ENCODE data around the gene RUNX2.

Gene RUNX2

GRCh38 chr6:45478240-45478639 lies 150.1 kb downstream of the RUNX2 start:
- no peak for DNase-seq (ENCODE audit: extremely low read depth, low read depth)
- no peak for TF ChIP-seq CTCF (IDR thresholded peaks at IDR 0.05; ENCODE audit: low read depth, low read length)

GRCh38 chr6:45479834-45480751 lies 152.0 kb downstream of the RUNX2 start:
- TF ChIP-seq CTCF (IDR thresholded peaks at IDR 0.05; ENCODE audit: low read depth, low read length): no peak
- DNase-seq (ENCODE audit: extremely low read depth, low read depth): peak; percentile 88

GRCh38 chr6:45480752-45481415 lies 152.8 kb downstream of the RUNX2 start:
- DNase-seq (ENCODE audit: extremely low read depth, low read depth): no peak
- no peak for TF ChIP-seq CTCF (IDR thresholded peaks at IDR 0.05; ENCODE audit: low read depth, low read length)

GRCh38 chr6:45483021-45483420 lies 154.9 kb downstream of the RUNX2 start:
- peak; percentile 92 for DNase-seq (ENCODE audit: extremely low read depth, low read depth)
- no peak for TF ChIP-seq CTCF (IDR thresholded peaks at IDR 0.05; ENCODE audit: low read depth, low read length)

GRCh38 chr6:45483501-45483900 lies 155.4 kb downstream of the RUNX2 start:
- DNase-seq (ENCODE audit: extremely low read depth, low read depth): no peak
- TF ChIP-seq CTCF (IDR thresholded peaks at IDR 0.05; ENCODE audit: low read depth, low read length): no peak

GRCh38 chr6:45486736-45487135 lies 158.6 kb downstream of the RUNX2 start:
- TF ChIP-seq CTCF (IDR thresholded peaks at IDR 0.05; ENCODE audit: low read depth, low read length): no peak
- DNase-seq (ENCODE audit: extremely low read depth, low read depth): no peak

- TF ChIP-seq CTCF (IDR thresholded peaks at IDR 0.05; ENCODE audit: low read depth, low read length): no peak
- no peak for DNase-seq (ENCODE audit: extremely low read depth, low read depth)
Observed at GRCh38 chr6:45487645-45488044, 159.5 kb downstream of the RUNX2 start.
